Stomach (tissue), 4 donors: ENCODE measurements around the gene GRAMD2A.

Source experiments
- CTCF ChIP-seq, 7 experiments: fragments of 450-650 bp in 4 of 7; fragments of 200-600 bp in 3 of 7; sonication (generic) in 3 of 7; IDR thresholded peaks; one replicate each; pipeline ENCODE4 v1.5.1; 2016 to 2019; ENCODE audit warnings: antibody characterized with exemption in 7 of 7, control low read depth in 2 of 7, mild to moderate bottlenecking in 1 of 7
- EP300 ChIP-seq: sonication (generic); formaldehyde crosslinking; IDR thresholded peaks from one replicate; pipeline ENCODE4 v1.6.1; 2017; ENCODE audit warnings: antibody characterized with exemption
- POLR2A ChIP-seq, 4 donors: fragments of 450-650 bp; IDR thresholded peaks; one replicate each; pipeline ENCODE4 v1.6.1; 2016; ENCODE audit warnings: antibody characterized with exemption in 4 of 4, control low read depth in 2 of 4, mild to moderate bottlenecking in 1 of 4, moderate library complexity in 1 of 4
- POLR2AphosphoS5 ChIP-seq, 3 donors: sonication (generic); formaldehyde crosslinking; IDR thresholded peaks; one replicate each; pipeline ENCODE4 v1.6.1; 2016; ENCODE audit warnings: antibody characterized with exemption in 3 of 3

- no peak for TF ChIP-seq CTCF (IDR thresholded peaks at IDR 0.05)
- TF ChIP-seq POLR2AphosphoS5 (IDR thresholded peaks at IDR 0.05): no peak
- no peak for TF ChIP-seq POLR2A (IDR thresholded peaks at IDR 0.05)
- TF ChIP-seq EP300: no peak
Observed at GRCh38 chr15:72175186-72176044, 22.2 kb downstream of the GRAMD2A start.
